Fibroblast of pulmonary artery (primary cell): Measurements from ENCODE around the gene IDI2.

Source experiments
- DNase-seq: peaks from one replicate; pipeline ENCODE4 v3.0.0-alpha.2; 2010; ENCODE audit warnings: low read depth
- H3K4me3 ChIP-seq: replicated peaks from 2 replicates; pipeline ENCODE4 v1.5.1; 2011; ENCODE audit warnings: low read depth, mild to moderate bottlenecking, control low read depth, low read length, moderate library complexity
- CTCF ChIP-seq: IDR thresholded peaks from 2 replicates; pipeline ENCODE4 v1.5.1; 2011; ENCODE audit warnings: mild to moderate bottlenecking, control low read depth, low read length, inconsistent platforms; ENCODE audit errors: missing control alignments

Gene IDI2

DNA sequence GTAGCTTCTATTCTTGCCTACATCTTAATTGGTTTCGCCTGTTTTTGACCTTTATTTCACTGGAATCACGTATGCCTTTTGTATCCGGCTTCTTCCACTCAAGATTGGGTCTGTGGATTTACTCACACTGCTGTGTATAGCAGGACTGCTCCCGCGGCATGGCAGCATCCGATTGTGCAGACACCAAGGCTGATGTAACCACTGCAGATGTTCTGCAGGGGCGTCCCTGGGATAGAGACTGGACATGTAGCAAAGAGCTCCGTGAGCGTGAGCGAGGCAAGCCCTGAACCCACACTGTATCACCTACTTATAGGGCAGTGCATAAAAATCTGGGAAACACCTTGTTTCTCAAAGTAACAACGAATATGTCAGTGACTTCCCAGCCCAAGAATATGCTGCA is 11.4 kb upstream of the IDI2 start:
- DNase-seq: no peak
- no peak overlapping the region for H3K4me3 ChIP-seq
- no peak for TF ChIP-seq CTCF

GRCh38 chr10:1036341-1036791 is 10.7 kb upstream of the IDI2 start:
- peak; percentile 47 for DNase-seq

GRCh38 chr10:1035201-1035600 is 9.5 kb upstream of the IDI2 start:
- H3K4me3 ChIP-seq: no peak overlapping the region
- DNase-seq: no peak
- no peak for TF ChIP-seq CTCF

More at GRCh38 chr10:1036341-1036791, 10.7 kb upstream of the IDI2 start:
- TF ChIP-seq CTCF: no peak
- no peak overlapping the region for H3K4me3 ChIP-seq

GRCh38 chr10:1034758-1035157 is 9.1 kb upstream of the IDI2 start:
- H3K4me3 ChIP-seq: no peak overlapping the region
- no peak for DNase-seq
- no peak for TF ChIP-seq CTCF

- DNase-seq: no peak
Observed at GRCh38 chr10:1033601-1034000, 7.9 kb upstream of the IDI2 start.

DNA sequence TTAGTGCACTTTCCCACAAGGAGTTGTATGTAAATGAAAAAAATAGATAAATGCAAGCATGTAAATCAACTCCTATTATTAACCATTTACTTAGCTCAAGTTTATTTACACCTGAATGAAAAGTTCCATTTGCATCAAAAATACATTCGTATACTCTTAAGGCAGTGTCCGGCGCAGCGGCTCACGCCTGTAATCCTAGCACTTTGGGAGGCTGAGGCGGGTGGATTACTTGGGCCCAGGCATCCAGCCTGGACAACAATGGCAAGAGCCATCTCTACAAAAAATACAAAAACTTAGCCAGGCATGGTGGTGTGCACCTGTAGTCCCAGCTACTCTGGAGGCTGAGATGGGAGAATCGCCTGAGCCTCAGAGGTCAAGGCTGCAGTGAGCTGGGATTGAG is 4.2 kb upstream of the IDI2 start:
- H3K4me3 ChIP-seq: no peak overlapping the region
- TF ChIP-seq CTCF: no peak
- DNase-seq: no peak

More at GRCh38 chr10:1033601-1034000, 7.9 kb upstream of the IDI2 start:
- H3K4me3 ChIP-seq: no peak overlapping the region
- no peak for TF ChIP-seq CTCF

GRCh38 chr10:1026578-1026977 is 919 bp upstream of the IDI2 start:
- H3K4me3 ChIP-seq: no peak overlapping the region
- DNase-seq: no peak
- TF ChIP-seq CTCF: no peak
